ENCODE data around the gene UTS2B. TPM values are rescaled to one million over a fixed set of nuclear protein-coding genes. Genes with fewer than 3 reads are reported as not detected.
A peak's percentile ranks its signal among the peaks of the same experiment; 100 is the strongest.

The UTS2B gene
- total and polyA plus RNA-seq, 4 donors, result 0.10 to 2.4 (median 0.31) TPM

- peaks cover 2 to 41% (median 8%) of the 10 kb centered on the region in 5 donors for H3K4me1 ChIP-seq (ENCODE audit: control insufficient read depth in 5 of 5, insufficient read depth in 5 of 5, low read length in 5 of 5)
- no peak overlapping the region for H3K4me3 ChIP-seq
- TF ChIP-seq, protein P1, sequence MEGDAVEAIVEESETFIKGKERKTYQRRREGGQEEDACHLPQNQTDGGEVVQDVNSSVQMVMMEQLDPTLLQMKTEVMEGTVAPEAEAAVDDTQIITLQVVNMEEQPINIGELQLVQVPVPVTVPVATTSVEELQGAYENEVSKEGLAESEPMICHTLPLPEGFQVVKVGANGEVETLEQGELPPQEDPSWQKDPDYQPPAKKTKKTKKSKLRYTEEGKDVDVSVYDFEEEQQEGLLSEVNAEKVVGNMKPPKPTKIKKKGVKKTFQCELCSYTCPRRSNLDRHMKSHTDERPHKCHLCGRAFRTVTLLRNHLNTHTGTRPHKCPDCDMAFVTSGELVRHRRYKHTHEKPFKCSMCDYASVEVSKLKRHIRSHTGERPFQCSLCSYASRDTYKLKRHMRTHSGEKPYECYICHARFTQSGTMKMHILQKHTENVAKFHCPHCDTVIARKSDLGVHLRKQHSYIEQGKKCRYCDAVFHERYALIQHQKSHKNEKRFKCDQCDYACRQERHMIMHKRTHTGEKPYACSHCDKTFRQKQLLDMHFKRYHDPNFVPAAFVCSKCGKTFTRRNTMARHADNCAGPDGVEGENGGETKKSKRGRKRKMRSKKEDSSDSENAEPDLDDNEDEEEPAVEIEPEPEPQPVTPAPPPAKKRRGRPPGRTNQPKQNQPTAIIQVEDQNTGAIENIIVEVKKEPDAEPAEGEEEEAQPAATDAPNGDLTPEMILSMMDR (IDR thresholded peaks at IDR 0.05; ENCODE audit: control extremely low read depth, extremely low read depth), result no peak
- 57 to 72% methylated on average over 5 of the region's 5 CpGs for WGBS, 2 donors
- no peaks in the 10 kb centered on the region for H3K27me3 ChIP-seq (ENCODE audit: control insufficient read depth in 3 of 3, insufficient read depth in 3 of 3, low read length in 2 of 3)
- DNase-seq (peak in 1 of 3 donors; percentile 39), ATAC-seq (ENCODE audit: insufficient read depth, low FRiP score) (peak; percentile 72)
- no peaks in the 10 kb centered on the region for H3K9me3 ChIP-seq (ENCODE audit: control insufficient read depth in 4 of 4, insufficient read depth in 3 of 4, low read length in 3 of 4)
- no peak overlapping the region for H3K9ac ChIP-seq (ENCODE audit: insufficient read depth in 1 of 2, low read length in 2 of 2)
- peak overlapping the region; percentile 46 to 82 for H3K27ac ChIP-seq (ENCODE audit: low read depth in 1 of 2, low read length in 1 of 2)
- H3K36me3 ChIP-seq (ENCODE audit: control insufficient read depth in 4 of 4, insufficient read depth in 4 of 4, low read length in 4 of 4), result peaks cover 2 to 32% (median 20%) of the 10 kb centered on the region in 4 donors
Measured at GRCh38 chr3:191356631-191357439, 26.5 kb upstream of the UTS2B start.

GRCh38 chr3:191355406-191355805 lies 25.1 kb upstream of the UTS2B start:
- no peaks in the 10 kb centered on the region for H3K27me3 ChIP-seq (ENCODE audit: control insufficient read depth in 3 of 3, insufficient read depth in 3 of 3, low read length in 2 of 3)
- no peak for DNase-seq
- H3K9me3 ChIP-seq (ENCODE audit: control insufficient read depth in 4 of 4, insufficient read depth in 3 of 4, low read length in 3 of 4), result no peaks in the 10 kb centered on the region
- H3K4me3 ChIP-seq, result no peak overlapping the region
- no peak for ATAC-seq (ENCODE audit: insufficient read depth, low FRiP score)
- WGBS, 2 donors, result 85 to 90% methylated on average over 4 of the region's 4 CpGs
- no peak overlapping the region for H3K27ac ChIP-seq (ENCODE audit: low read depth in 1 of 2, low read length in 1 of 2)
- H3K9ac ChIP-seq (ENCODE audit: insufficient read depth in 1 of 2, low read length in 2 of 2), result no peak overlapping the region
- H3K36me3 ChIP-seq (ENCODE audit: control insufficient read depth in 4 of 4, insufficient read depth in 4 of 4, low read length in 4 of 4), result peaks cover 0 to 22% (median 16%) of the 10 kb centered on the region in 4 donors
- H3K4me1 ChIP-seq (ENCODE audit: control insufficient read depth in 5 of 5, insufficient read depth in 5 of 5, low read length in 5 of 5), result peaks cover 0 to 50% (median 19%) of the 10 kb centered on the region in 5 donors
- TF ChIP-seq, protein P1 (IDR thresholded peaks at IDR 0.05; ENCODE audit: control extremely low read depth, extremely low read depth), result no peak

GRCh38 chr3:191353022-191353777 lies 22.9 kb upstream of the UTS2B start:
- H3K9me3 ChIP-seq (ENCODE audit: control insufficient read depth in 4 of 4, insufficient read depth in 3 of 4, low read length in 3 of 4), result no peaks in the 10 kb centered on the region
- no peaks in the 10 kb centered on the region for H3K27me3 ChIP-seq (ENCODE audit: control insufficient read depth in 3 of 3, insufficient read depth in 3 of 3, low read length in 2 of 3)
- peak overlapping the region in 1 of 2 donors; percentile 21 for H3K27ac ChIP-seq (ENCODE audit: low read depth in 1 of 2, low read length in 1 of 2)
- no peak for ATAC-seq (ENCODE audit: insufficient read depth, low FRiP score)
- WGBS, 2 donors, result 73 to 87% methylated on average over 7 of the region's 7 CpGs
- no peak overlapping the region for H3K9ac ChIP-seq (ENCODE audit: insufficient read depth in 1 of 2, low read length in 2 of 2)
- peaks cover 0 to 4% (median 3%) of the 10 kb centered on the region in 4 donors for H3K36me3 ChIP-seq (ENCODE audit: control insufficient read depth in 4 of 4, insufficient read depth in 4 of 4, low read length in 4 of 4)
- H3K4me3 ChIP-seq, result no peak overlapping the region
- DNase-seq, result no peak
- H3K4me1 ChIP-seq (ENCODE audit: control insufficient read depth in 5 of 5, insufficient read depth in 5 of 5, low read length in 5 of 5), result peaks cover 0 to 48% (median 25%) of the 10 kb centered on the region in 5 donors
- TF ChIP-seq, protein P1 (IDR thresholded peaks at IDR 0.05; ENCODE audit: control extremely low read depth, extremely low read depth), result no peak

All from lung (tissue), 12 donors.